ENCODE measurements around the gene PHF3. TPM values are rescaled to one million over a fixed set of nuclear protein-coding genes. Genes with fewer than 3 reads are reported as not detected.

PHF3 gene
- total and polyA plus RNA-seq, 2 experiments from 2014 or later = 37.1 to 77.3 TPM

DNA sequence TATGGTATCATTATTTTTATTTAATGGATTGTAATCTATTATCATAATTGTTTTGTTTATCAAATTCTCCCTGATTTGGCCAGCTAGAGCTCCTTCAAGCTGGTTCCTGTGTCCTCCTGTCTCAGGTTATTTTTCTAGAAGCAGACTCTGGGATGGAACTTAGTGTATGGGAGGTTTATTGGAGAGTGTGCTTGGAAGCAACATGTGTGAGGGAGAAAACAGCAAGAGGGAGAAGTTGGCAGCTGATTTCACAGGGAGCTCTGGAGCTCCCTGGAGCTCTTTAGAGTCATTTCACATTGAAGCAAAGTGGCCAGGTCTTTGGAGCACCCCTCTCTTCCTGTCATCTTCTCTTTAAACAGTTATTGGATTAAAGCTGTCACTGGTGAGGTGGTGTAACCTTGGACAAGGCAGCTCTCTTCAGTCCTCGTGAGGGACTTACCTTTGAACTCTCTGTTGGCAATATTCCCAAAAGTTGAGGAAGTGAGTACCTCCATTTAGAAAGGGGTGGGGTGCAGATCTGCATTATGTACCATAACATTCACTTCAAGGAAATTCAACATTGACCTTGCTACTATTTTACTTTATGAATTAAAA lies 103.6 kb downstream of the PHF3 start (continued):
- TF ChIP-seq, protein P1, sequence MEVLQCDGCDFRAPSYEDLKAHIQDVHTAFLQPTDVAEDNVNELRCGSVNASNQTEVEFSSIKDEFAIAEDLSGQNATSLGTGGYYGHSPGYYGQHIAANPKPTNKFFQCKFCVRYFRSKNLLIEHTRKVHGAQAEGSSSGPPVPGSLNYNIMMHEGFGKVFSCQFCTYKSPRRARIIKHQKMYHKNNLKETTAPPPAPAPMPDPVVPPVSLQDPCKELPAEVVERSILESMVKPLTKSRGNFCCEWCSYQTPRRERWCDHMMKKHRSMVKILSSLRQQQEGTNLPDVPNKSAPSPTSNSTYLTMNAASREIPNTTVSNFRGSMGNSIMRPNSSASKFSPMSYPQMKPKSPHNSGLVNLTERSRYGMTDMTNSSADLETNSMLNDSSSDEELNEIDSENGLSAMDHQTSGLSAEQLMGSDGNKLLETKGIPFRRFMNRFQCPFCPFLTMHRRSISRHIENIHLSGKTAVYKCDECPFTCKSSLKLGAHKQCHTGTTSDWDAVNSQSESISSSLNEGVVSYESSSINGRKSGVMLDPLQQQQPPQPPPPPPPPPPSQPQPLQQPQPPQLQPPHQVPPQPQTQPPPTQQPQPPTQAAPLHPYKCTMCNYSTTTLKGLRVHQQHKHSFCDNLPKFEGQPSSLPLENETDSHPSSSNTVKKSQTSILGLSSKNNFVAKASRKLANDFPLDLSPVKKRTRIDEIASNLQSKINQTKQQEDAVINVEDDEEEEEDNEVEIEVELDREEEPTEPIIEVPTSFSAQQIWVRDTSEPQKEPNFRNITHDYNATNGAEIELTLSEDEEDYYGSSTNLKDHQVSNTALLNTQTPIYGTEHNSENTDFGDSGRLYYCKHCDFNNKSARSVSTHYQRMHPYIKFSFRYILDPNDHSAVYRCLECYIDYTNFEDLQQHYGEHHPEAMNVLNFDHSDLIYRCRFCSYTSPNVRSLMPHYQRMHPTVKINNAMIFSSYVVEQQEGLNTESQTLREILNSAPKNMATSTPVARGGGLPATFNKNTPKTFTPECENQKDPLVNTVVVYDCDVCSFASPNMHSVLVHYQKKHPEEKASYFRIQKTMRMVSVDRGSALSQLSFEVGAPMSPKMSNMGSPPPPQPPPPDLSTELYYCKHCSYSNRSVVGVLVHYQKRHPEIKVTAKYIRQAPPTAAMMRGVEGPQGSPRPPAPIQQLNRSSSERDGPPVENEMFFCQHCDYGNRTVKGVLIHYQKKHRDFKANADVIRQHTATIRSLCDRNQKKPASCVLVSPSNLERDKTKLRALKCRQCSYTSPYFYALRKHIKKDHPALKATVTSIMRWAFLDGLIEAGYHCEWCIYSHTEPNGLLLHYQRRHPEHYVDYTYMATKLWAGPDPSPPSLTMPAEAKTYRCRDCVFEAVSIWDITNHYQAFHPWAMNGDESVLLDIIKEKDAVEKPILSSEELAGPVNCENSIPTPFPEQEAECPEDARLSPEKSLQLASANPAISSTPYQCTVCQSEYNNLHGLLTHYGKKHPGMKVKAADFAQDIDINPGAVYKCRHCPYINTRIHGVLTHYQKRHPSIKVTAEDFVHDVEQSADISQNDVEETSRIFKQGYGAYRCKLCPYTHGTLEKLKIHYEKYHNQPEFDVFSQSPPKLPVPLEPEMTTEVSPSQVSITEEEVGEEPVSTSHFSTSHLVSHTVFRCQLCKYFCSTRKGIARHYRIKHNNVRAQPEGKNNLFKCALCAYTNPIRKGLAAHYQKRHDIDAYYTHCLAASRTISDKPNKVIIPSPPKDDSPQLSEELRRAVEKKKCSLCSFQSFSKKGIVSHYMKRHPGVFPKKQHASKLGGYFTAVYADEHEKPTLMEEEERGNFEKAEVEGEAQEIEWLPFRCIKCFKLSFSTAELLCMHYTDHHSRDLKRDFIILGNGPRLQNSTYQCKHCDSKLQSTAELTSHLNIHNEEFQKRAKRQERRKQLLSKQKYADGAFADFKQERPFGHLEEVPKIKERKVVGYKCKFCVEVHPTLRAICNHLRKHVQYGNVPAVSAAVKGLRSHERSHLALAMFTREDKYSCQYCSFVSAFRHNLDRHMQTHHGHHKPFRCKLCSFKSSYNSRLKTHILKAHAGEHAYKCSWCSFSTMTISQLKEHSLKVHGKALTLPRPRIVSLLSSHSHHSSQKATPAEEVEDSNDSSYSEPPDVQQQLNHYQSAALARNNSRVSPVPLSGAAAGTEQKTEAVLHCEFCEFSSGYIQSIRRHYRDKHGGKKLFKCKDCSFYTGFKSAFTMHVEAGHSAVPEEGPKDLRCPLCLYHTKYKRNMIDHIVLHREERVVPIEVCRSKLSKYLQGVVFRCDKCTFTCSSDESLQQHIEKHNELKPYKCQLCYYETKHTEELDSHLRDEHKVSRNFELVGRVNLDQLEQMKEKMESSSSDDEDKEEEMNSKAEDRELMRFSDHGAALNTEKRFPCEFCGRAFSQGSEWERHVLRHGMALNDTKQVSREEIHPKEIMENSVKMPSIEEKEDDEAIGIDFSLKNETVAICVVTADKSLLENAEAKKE (CRISPR knock-in tag; IDR thresholded peaks at IDR 0.05) = no peak

DNA sequence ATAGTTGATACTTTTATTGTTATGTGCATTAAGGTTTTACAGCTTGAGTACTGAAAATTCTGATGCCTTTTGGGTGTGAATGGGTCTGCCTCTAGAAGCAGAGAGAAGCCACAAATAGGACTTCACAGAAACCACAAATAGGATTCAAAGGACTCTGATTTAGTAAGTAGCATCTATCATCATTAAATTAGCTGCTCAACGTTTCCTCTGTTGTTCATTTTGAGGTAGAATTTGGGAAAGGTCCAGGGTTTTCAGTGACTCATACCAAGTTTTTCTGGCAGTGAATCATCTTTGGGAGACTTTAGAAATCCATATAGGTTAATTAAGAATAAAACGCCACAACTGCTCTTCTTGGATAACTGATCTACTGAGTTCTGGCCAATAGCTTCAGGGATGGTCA lies 105.1 kb downstream of the PHF3 start:
- no peaks in the 10 kb centered on the region for H3F3A ChIP-seq (replicated peaks; ENCODE audit: low read depth)
- Mint-ChIP-seq H3K36me3 (ENCODE audit: low read depth) (no peaks in the 10 kb centered on the region; the same call in 1 of the 3 replicates), H3K4me1 (no peaks in the 10 kb centered on the region), H3K9me3 (peaks cover 6% of the 10 kb centered on the region; the same call in 2 of the 3 replicates), H3K27me3 (ENCODE audit: insufficient read depth, low read depth, poor library complexity) (peaks cover 3% of the 10 kb centered on the region), H3K27ac (no peak overlapping the region), H3K4me3 (no peak overlapping the region)
- H4K20me1 ChIP-seq (replicated peaks; ENCODE audit: insufficient read depth) = no peaks in the 10 kb centered on the region
- H3K4me3 ChIP-seq = no peak overlapping the region
- TF ChIP-seq STAT1 (IDR thresholded peaks at IDR 0.05; ENCODE audit: unreplicated experiment) (no peak), EZH2phosphoT487 (IDR thresholded peaks at IDR 0.05; ENCODE audit: unreplicated experiment) (no peak), JUNB (IDR thresholded peaks at IDR 0.05; ENCODE audit: unreplicated experiment) (no peak), POLR2AphosphoS5 (IDR thresholded peaks at IDR 0.05; ENCODE audit: low read depth) (no peak), NANOG (IDR thresholded peaks at IDR 0.05; ENCODE audit: borderline replicate concordance) (no peak)
- TF ChIP-seq, protein P2, sequence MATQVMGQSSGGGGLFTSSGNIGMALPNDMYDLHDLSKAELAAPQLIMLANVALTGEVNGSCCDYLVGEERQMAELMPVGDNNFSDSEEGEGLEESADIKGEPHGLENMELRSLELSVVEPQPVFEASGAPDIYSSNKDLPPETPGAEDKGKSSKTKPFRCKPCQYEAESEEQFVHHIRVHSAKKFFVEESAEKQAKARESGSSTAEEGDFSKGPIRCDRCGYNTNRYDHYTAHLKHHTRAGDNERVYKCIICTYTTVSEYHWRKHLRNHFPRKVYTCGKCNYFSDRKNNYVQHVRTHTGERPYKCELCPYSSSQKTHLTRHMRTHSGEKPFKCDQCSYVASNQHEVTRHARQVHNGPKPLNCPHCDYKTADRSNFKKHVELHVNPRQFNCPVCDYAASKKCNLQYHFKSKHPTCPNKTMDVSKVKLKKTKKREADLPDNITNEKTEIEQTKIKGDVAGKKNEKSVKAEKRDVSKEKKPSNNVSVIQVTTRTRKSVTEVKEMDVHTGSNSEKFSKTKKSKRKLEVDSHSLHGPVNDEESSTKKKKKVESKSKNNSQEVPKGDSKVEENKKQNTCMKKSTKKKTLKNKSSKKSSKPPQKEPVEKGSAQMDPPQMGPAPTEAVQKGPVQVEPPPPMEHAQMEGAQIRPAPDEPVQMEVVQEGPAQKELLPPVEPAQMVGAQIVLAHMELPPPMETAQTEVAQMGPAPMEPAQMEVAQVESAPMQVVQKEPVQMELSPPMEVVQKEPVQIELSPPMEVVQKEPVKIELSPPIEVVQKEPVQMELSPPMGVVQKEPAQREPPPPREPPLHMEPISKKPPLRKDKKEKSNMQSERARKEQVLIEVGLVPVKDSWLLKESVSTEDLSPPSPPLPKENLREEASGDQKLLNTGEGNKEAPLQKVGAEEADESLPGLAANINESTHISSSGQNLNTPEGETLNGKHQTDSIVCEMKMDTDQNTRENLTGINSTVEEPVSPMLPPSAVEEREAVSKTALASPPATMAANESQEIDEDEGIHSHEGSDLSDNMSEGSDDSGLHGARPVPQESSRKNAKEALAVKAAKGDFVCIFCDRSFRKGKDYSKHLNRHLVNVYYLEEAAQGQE (IDR thresholded peaks at IDR 0.05; ENCODE audit: unreplicated experiment) = no peak
- TF ChIP-seq, protein P3, sequence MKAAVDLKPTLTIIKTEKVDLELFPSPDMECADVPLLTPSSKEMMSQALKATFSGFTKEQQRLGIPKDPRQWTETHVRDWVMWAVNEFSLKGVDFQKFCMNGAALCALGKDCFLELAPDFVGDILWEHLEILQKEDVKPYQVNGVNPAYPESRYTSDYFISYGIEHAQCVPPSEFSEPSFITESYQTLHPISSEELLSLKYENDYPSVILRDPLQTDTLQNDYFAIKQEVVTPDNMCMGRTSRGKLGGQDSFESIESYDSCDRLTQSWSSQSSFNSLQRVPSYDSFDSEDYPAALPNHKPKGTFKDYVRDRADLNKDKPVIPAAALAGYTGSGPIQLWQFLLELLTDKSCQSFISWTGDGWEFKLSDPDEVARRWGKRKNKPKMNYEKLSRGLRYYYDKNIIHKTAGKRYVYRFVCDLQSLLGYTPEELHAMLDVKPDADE (IDR thresholded peaks at IDR 0.05) = no peak
- no peaks in the 10 kb centered on the region for H3K36me3 ChIP-seq (ENCODE audit: insufficient read depth)
- no peak overlapping the region for H2AFZ ChIP-seq
- H3K27ac ChIP-seq (ENCODE audit: low read depth) = no peak overlapping the region
- ATAC-seq (no peak), DNase-seq (ENCODE audit: low spot score) (no peak)
- no peaks in the 10 kb centered on the region for H3K4me1 ChIP-seq (ENCODE audit: insufficient read depth)
- H3K79me2 ChIP-seq (replicated peaks; ENCODE audit: insufficient read depth) = no peaks in the 10 kb centered on the region
- H3K27me3 ChIP-seq (ENCODE audit: insufficient read depth) = no peaks in the 10 kb centered on the region
- H3K9me2 ChIP-seq (ENCODE audit: insufficient read depth) = no peaks in the 10 kb centered on the region; the same call in 1 of the 2 replicates
- no peak overlapping the region for H3K4me2 ChIP-seq
